ENCODE data around the gene SNAI3.

- TF ChIP-seq GABPA (IDR thresholded peaks at IDR 0.05; ENCODE audit: borderline replicate concordance, insufficient read depth, low read length) (no peak), POLR2A (IDR thresholded peaks at IDR 0.05; ENCODE audit: control extremely low read depth in 1 of 2, low read depth in 2 of 2, low read length in 2 of 2) (no peak), CTCF (IDR thresholded peaks at IDR 0.05; ENCODE audit: control extremely low read depth in 1 of 3, insufficient read depth in 1 of 3, low read depth in 1 of 3, low read length in 3 of 3) (peak in 1 of 3 experiments; percentile 15; a peak in 1 of 4 replicates), TEAD4 (IDR thresholded peaks at IDR 0.05; ENCODE audit: low read depth, low read length) (no peak), SIN3A (conservative IDR thresholded peaks at IDR 0.05 in 1 of 2, IDR thresholded peaks at IDR 0.05 in 1 of 2; ENCODE audit: low read depth in 1 of 2, low read length in 2 of 2) (no peak), RFX5 (IDR thresholded peaks at IDR 0.05; ENCODE audit: borderline replicate concordance, low read depth, low read length) (no peak), MAX (IDR thresholded peaks at IDR 0.05) (no peak), POLR2AphosphoS5 (IDR thresholded peaks at IDR 0.05; ENCODE audit: low read depth, low read length) (no peak), BRCA1 (IDR thresholded peaks at IDR 0.05; ENCODE audit: low read depth, low read length) (no peak)
Measured at GRCh38 chr16:88636488-88637265, 49.6 kb downstream of the SNAI3 start.

All from H1 (cell line).